ENCODE results near the gene RASL12. TPM values are rescaled to one million over a fixed set of nuclear protein-coding genes. Genes with fewer than 3 reads are reported as not detected.

The RASL12 gene
- total and polyA plus RNA-seq, 2 donors (not counting 1 experiment from before 2014, with no cell fraction given) = not detected

DNA sequence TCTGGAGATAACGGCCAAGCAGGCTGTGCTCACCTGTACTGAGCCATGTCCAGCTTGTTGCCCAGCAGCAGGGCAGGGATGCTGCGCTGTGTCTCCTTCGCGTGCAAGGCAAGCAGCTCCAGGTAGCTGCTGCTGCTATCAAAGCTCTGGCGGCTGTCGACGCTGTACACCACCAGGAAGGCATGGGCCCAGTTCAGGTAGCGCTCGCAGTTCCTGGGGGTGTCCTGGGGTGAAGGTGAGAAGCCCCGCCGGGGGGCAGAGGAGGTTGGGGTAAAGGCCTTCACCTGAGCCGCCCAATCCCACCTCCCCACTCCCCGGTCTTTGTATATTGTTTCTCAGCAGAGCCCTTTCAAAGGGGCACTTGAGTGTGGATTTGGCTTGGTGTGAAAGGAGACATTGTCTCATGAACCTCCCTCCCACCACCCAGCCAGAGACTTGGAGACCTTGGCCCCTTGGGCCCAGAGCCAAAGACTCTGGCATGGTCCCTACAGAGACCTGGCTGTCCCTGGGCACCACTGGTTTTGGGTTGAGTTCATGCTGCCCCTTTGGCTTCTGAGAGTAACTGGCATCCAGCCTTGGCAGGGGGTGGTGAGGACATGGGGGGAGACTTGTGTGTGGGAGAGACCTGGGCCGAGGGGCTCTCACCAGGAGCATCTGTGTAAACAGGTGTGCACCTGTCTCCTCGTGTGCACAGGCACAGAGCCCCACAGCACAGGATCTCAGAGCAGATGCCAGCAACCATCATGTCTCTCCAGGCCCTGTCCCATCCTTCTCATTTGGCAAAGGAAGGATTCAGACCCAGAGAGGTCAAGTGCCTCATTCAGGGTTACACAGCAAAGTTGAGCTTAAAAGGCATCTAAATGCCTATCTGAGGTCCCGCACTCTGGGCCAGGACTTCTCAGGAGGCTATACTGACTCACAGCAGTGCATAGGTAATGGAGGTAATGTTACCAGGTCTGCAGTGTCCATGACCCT, 9.1 kb downstream of the RASL12 start:
- CTCF ChIA-PET = no interaction called here
- no peak overlapping the region for H3K4me3 ChIP-seq (ENCODE audit: control extremely low read depth in 1 of 5, extremely low read depth in 1 of 5, insufficient read depth in 1 of 5, low read depth in 2 of 5, low read length in 4 of 5)
- H3K27me3 Mint-ChIP-seq = peaks cover 4% of the 10 kb centered on the region
- H3K9ac ChIP-seq (ENCODE audit: low read length) = no peak overlapping the region
- no peaks in the 10 kb centered on the region for H4K20me1 ChIP-seq (ENCODE audit: control insufficient read depth, insufficient read depth, low read length, poor library complexity, severe bottlenecking)
- no peak overlapping the region for H2AFZ ChIP-seq (ENCODE audit: insufficient read depth, low read depth, low read length, poor library complexity, severe bottlenecking)
- H3K9me3 Mint-ChIP-seq (ENCODE audit: insufficient read depth) = no peaks in the 10 kb centered on the region
- H3K27me3 ChIP-seq (replicated peaks in 1 of 4; ENCODE audit: control extremely low read depth in 1 of 4, control insufficient read depth in 3 of 4, insufficient read depth in 4 of 4, low read length in 3 of 4) = peaks cover 0 to 2% (median 0%) of the 10 kb centered on the region in 4 experiments
- ATAC-seq (ENCODE audit: low read depth) (no peak), DNase-seq (no peak)
- no peaks in the 10 kb centered on the region for H3K4me1 Mint-ChIP-seq
- H3K4me2 ChIP-seq (replicated peaks; ENCODE audit: low read depth, low read length, poor library complexity, severe bottlenecking) = no peak overlapping the region
- WGBS (ENCODE audit: insufficient coverage) = 97% methylated on average over 11 of the region's 16 CpGs
- TF ChIP-seq, protein P1, sequence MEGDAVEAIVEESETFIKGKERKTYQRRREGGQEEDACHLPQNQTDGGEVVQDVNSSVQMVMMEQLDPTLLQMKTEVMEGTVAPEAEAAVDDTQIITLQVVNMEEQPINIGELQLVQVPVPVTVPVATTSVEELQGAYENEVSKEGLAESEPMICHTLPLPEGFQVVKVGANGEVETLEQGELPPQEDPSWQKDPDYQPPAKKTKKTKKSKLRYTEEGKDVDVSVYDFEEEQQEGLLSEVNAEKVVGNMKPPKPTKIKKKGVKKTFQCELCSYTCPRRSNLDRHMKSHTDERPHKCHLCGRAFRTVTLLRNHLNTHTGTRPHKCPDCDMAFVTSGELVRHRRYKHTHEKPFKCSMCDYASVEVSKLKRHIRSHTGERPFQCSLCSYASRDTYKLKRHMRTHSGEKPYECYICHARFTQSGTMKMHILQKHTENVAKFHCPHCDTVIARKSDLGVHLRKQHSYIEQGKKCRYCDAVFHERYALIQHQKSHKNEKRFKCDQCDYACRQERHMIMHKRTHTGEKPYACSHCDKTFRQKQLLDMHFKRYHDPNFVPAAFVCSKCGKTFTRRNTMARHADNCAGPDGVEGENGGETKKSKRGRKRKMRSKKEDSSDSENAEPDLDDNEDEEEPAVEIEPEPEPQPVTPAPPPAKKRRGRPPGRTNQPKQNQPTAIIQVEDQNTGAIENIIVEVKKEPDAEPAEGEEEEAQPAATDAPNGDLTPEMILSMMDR (IDR thresholded peaks at IDR 0.05) = no peak
- TF ChIP-seq EZH2 (IDR thresholded peaks at IDR 0.05; ENCODE audit: borderline replicate concordance, insufficient read depth, low read depth, low read length, poor library complexity, severe bottlenecking) = no peak
- no peak overlapping the region for H3K27ac ChIP-seq (ENCODE audit: low read length in 2 of 2)
- POLR2A ChIA-PET = no interaction called here
- no peak overlapping the region for H3K27ac Mint-ChIP-seq
- no peak overlapping the region for H3K4me3 Mint-ChIP-seq
- H3K36me3 ChIP-seq (replicated peaks in 1 of 2; ENCODE audit: control extremely low read depth in 1 of 2, control insufficient read depth in 1 of 2, extremely low read depth in 1 of 2, insufficient read depth in 2 of 2, low read length in 1 of 2) = no peaks in the 10 kb centered on the region
- H3K9me3 ChIP-seq (ENCODE audit: control extremely low read depth in 1 of 3, control insufficient read depth in 2 of 3, insufficient read depth in 1 of 3, low read length in 2 of 3) = peaks cover 0 to 4% (median 0%) of the 10 kb centered on the region in 3 donors
- H3K79me2 ChIP-seq (ENCODE audit: control insufficient read depth, insufficient read depth, low read length) = no peaks in the 10 kb centered on the region
- peaks cover 0 to 3% of the 10 kb centered on the region in 2 donors for H3K4me1 ChIP-seq (ENCODE audit: control insufficient read depth in 2 of 2, insufficient read depth in 2 of 2, low read length in 2 of 2)
- intact Hi-C loops (cut with micrococcal nuclease) = no loop called here

GRCh38 chr15:65057549-65057940, 10.2 kb downstream of the RASL12 start:
- Histone ChIP-seq H3K27ac (ENCODE audit: low read length in 2 of 2) (no peak overlapping the region), H3K4me3 (ENCODE audit: control extremely low read depth in 1 of 5, extremely low read depth in 1 of 5, insufficient read depth in 1 of 5, low read depth in 2 of 5, low read length in 4 of 5) (no peak overlapping the region), H3K9ac (ENCODE audit: low read length) (no peak overlapping the region), H3K79me2 (ENCODE audit: control insufficient read depth, insufficient read depth, low read length) (no peaks in the 10 kb centered on the region), H2AFZ (ENCODE audit: insufficient read depth, low read depth, low read length, poor library complexity, severe bottlenecking) (no peak overlapping the region), H3K4me2 (replicated peaks; ENCODE audit: low read depth, low read length, poor library complexity, severe bottlenecking) (no peak overlapping the region), H3K27me3 (replicated peaks in 1 of 4; ENCODE audit: control extremely low read depth in 1 of 4, control insufficient read depth in 3 of 4, insufficient read depth in 4 of 4, low read length in 3 of 4) (peaks cover 0 to 2% (median 0%) of the 10 kb centered on the region in 4 experiments), H3K36me3 (replicated peaks in 1 of 2; ENCODE audit: control extremely low read depth in 1 of 2, control insufficient read depth in 1 of 2, extremely low read depth in 1 of 2, insufficient read depth in 2 of 2, low read length in 1 of 2) (no peaks in the 10 kb centered on the region), H3K4me1 (ENCODE audit: control insufficient read depth in 2 of 2, insufficient read depth in 2 of 2, low read length in 2 of 2) (peaks cover 0 to 3% of the 10 kb centered on the region in 2 donors), H3K9me3 (ENCODE audit: control extremely low read depth in 1 of 3, control insufficient read depth in 2 of 3, insufficient read depth in 1 of 3, low read length in 2 of 3) (peaks cover 0 to 4% (median 0%) of the 10 kb centered on the region in 3 donors), H4K20me1 (ENCODE audit: control insufficient read depth, insufficient read depth, low read length, poor library complexity, severe bottlenecking) (no peaks in the 10 kb centered on the region)
- H3K27me3 Mint-ChIP-seq = no peaks in the 10 kb centered on the region
- ChIA-PET CTCF (no interaction called here), POLR2A (no interaction called here)
- H3K9me3 Mint-ChIP-seq (ENCODE audit: insufficient read depth) = no peaks in the 10 kb centered on the region
- no peak for DNase-seq
- H3K27ac Mint-ChIP-seq = no peak overlapping the region
- WGBS (ENCODE audit: insufficient coverage) = 87% methylated on average over 4 of the region's 8 CpGs
- H3K4me1 Mint-ChIP-seq = no peaks in the 10 kb centered on the region
- intact Hi-C loops (cut with micrococcal nuclease) = no loop called here
- no peak overlapping the region for H3K4me3 Mint-ChIP-seq
- no peak for TF ChIP-seq EZH2 (IDR thresholded peaks at IDR 0.05; ENCODE audit: borderline replicate concordance, insufficient read depth, low read depth, low read length, poor library complexity, severe bottlenecking)
- TF ChIP-seq, protein P1 (IDR thresholded peaks at IDR 0.05) = no peak
- ATAC-seq (ENCODE audit: low read depth) = no peak

All from B cell (primary cell).